Measurements from ENCODE around the gene ARHGEF6.
"Not testable (repeated sequence)": the region's sequence is repeated elsewhere in the genome, so short reads cannot be mapped to it uniquely, and the experiment has no call there.

The ARHGEF6 gene

GRCh38 chrX:136810493-136810892, 29.8 kb upstream of the ARHGEF6 start:
- H3K36me3 ChIP-seq (ENCODE audit: control insufficient read depth in 4 of 4, insufficient read depth in 4 of 4, low read length in 3 of 4), result no peaks in the 10 kb centered on the region
- H3K9me3 ChIP-seq (ENCODE audit: control extremely low read depth in 1 of 5, control insufficient read depth in 4 of 5, insufficient read depth in 2 of 5, low read depth in 1 of 5, low read length in 4 of 5), result no peaks in the 10 kb centered on the region
- peaks cover 0 to 14% (median 0%) of the 10 kb centered on the region in 4 experiments for H3K4me1 ChIP-seq (ENCODE audit: control extremely low read depth in 1 of 4, control insufficient read depth in 4 of 4, insufficient read depth in 4 of 4, low read length in 3 of 4)
- no peak overlapping the region for H3K27ac ChIP-seq (ENCODE audit: insufficient read depth in 1 of 2, low read depth in 1 of 2, low read length in 2 of 2, poor library complexity in 1 of 2, severe bottlenecking in 2 of 2)
- H3K27me3 ChIP-seq (replicated peaks in 2 of 5; ENCODE audit: control insufficient read depth in 4 of 5, insufficient read depth in 5 of 5, low read length in 4 of 5), result no peaks in the 10 kb centered on the region
- no CpG with 5 or more reads among the region's 3 CpGs for WGBS (ENCODE audit: insufficient coverage)
- H3K4me3 ChIP-seq (ENCODE audit: control insufficient read depth in 1 of 7, extremely low read depth in 1 of 7, insufficient read depth in 4 of 7, low read depth in 2 of 7, low read length in 6 of 7), result no peak overlapping the region
- POLR2A ChIA-PET, result no interaction called here
- CTCF ChIA-PET, result interaction anchor here (1.0 to 1.1 kb wide), 2 partner anchors 11 to 25 kb away, joined by 4 to 5 read pairs; no protein-coding TSS in a partner anchor
- DNase-seq, result peak; percentile 3 to 42 (median 28)

GRCh38 chrX:136806891-136807410, 26.2 kb upstream of the ARHGEF6 start:
- DNase-seq, result no peak
- Histone ChIP-seq H3K27ac (ENCODE audit: insufficient read depth in 1 of 2, low read depth in 1 of 2, low read length in 2 of 2, poor library complexity in 1 of 2, severe bottlenecking in 2 of 2) (no peak overlapping the region), H3K27me3 (replicated peaks in 2 of 5; ENCODE audit: control insufficient read depth in 4 of 5, insufficient read depth in 5 of 5, low read length in 4 of 5) (no peaks in the 10 kb centered on the region), H3K9me3 (ENCODE audit: control extremely low read depth in 1 of 5, control insufficient read depth in 4 of 5, insufficient read depth in 2 of 5, low read depth in 1 of 5, low read length in 4 of 5) (no peaks in the 10 kb centered on the region), H3K4me1 (ENCODE audit: control extremely low read depth in 1 of 4, control insufficient read depth in 4 of 4, insufficient read depth in 4 of 4, low read length in 3 of 4) (peaks cover 0 to 11% (median 0%) of the 10 kb centered on the region in 4 experiments), H3K36me3 (ENCODE audit: control insufficient read depth in 4 of 4, insufficient read depth in 4 of 4, low read length in 3 of 4) (no peaks in the 10 kb centered on the region), H3K4me3 (ENCODE audit: control insufficient read depth in 1 of 7, extremely low read depth in 1 of 7, insufficient read depth in 4 of 7, low read depth in 2 of 7, low read length in 6 of 7) (no peak overlapping the region)
- ChIA-PET POLR2A (no interaction called here), CTCF (no interaction called here)
- WGBS (ENCODE audit: insufficient coverage), result no CpG with 5 or more reads among the region's 1 CpG

GRCh38 chrX:136802515-136802914, 21.8 kb upstream of the ARHGEF6 start:
- 50% methylated on average over 1 of the region's 2 CpGs for WGBS (ENCODE audit: insufficient coverage)
- CTCF ChIA-PET, result no interaction called here
- POLR2A ChIA-PET, result no interaction called here

GRCh38 chrX:136797787-136798186, 17.1 kb upstream of the ARHGEF6 start:
- 30% methylated on average over 3 of the region's 3 CpGs for WGBS (ENCODE audit: insufficient coverage)

More at GRCh38 chrX:136802515-136802914, 21.8 kb upstream of the ARHGEF6 start:
- H3K36me3 ChIP-seq (ENCODE audit: control insufficient read depth in 4 of 4, insufficient read depth in 4 of 4, low read length in 3 of 4), result no peaks in the 10 kb centered on the region
- DNase-seq, result no peak
- H3K9me3 ChIP-seq (ENCODE audit: control extremely low read depth in 1 of 5, control insufficient read depth in 4 of 5, insufficient read depth in 2 of 5, low read depth in 1 of 5, low read length in 4 of 5), result no peaks in the 10 kb centered on the region
- H3K4me1 ChIP-seq (ENCODE audit: control extremely low read depth in 1 of 4, control insufficient read depth in 4 of 4, insufficient read depth in 4 of 4, low read length in 3 of 4), result peaks cover 3 to 10% (median 4%) of the 10 kb centered on the region in 4 experiments
- H3K27me3 ChIP-seq (replicated peaks in 2 of 5; ENCODE audit: control insufficient read depth in 4 of 5, insufficient read depth in 5 of 5, low read length in 4 of 5), result no peaks in the 10 kb centered on the region
- no peak overlapping the region for H3K27ac ChIP-seq (ENCODE audit: insufficient read depth in 1 of 2, low read depth in 1 of 2, low read length in 2 of 2, poor library complexity in 1 of 2, severe bottlenecking in 2 of 2)
- no peak overlapping the region for H3K4me3 ChIP-seq (ENCODE audit: control insufficient read depth in 1 of 7, extremely low read depth in 1 of 7, insufficient read depth in 4 of 7, low read depth in 2 of 7, low read length in 6 of 7)

GRCh38 chrX:136795132-136795531, 14.4 kb upstream of the ARHGEF6 start:
- CTCF ChIA-PET, result interaction anchor here (0.7 kb wide), 1 partner anchor 13 kb away, joined by 3 read pairs; no protein-coding TSS in a partner anchor

More at GRCh38 chrX:136797787-136798186, 17.1 kb upstream of the ARHGEF6 start:
- DNase-seq, result no peak
- Histone ChIP-seq H3K36me3 (ENCODE audit: control insufficient read depth in 4 of 4, insufficient read depth in 4 of 4, low read length in 3 of 4) (no peaks in the 10 kb centered on the region), H3K9me3 (ENCODE audit: control extremely low read depth in 1 of 5, control insufficient read depth in 4 of 5, insufficient read depth in 2 of 5, low read depth in 1 of 5, low read length in 4 of 5) (peaks cover 0 to 2% (median 0%) of the 10 kb centered on the region in 5 experiments), H3K4me3 (ENCODE audit: control insufficient read depth in 1 of 7, extremely low read depth in 1 of 7, insufficient read depth in 4 of 7, low read depth in 2 of 7, low read length in 6 of 7) (no peak overlapping the region), H3K27ac (ENCODE audit: insufficient read depth in 1 of 2, low read depth in 1 of 2, low read length in 2 of 2, poor library complexity in 1 of 2, severe bottlenecking in 2 of 2) (no peak overlapping the region), H3K27me3 (replicated peaks in 2 of 5; ENCODE audit: control insufficient read depth in 4 of 5, insufficient read depth in 5 of 5, low read length in 4 of 5) (no peaks in the 10 kb centered on the region), H3K4me1 (ENCODE audit: control extremely low read depth in 1 of 4, control insufficient read depth in 4 of 4, insufficient read depth in 4 of 4, low read length in 3 of 4) (peaks cover 3 to 10% (median 4%) of the 10 kb centered on the region in 4 experiments)
- POLR2A ChIA-PET, result no interaction called here
- CTCF ChIA-PET, result no interaction called here

GRCh38 chrX:136794660-136795059, 13.9 kb upstream of the ARHGEF6 start:
- POLR2A ChIA-PET; H3K4me1 ChIP-seq (ENCODE audit: control extremely low read depth in 1 of 4, control insufficient read depth in 4 of 4, insufficient read depth in 4 of 4, low read length in 3 of 4); H3K27me3 ChIP-seq (replicated peaks in 2 of 5; ENCODE audit: control insufficient read depth in 4 of 5, insufficient read depth in 5 of 5, low read length in 4 of 5); H3K4me3 ChIP-seq (ENCODE audit: control insufficient read depth in 1 of 7, extremely low read depth in 1 of 7, insufficient read depth in 4 of 7, low read depth in 2 of 7, low read length in 6 of 7); H3K9me3 ChIP-seq (ENCODE audit: control extremely low read depth in 1 of 5, control insufficient read depth in 4 of 5, insufficient read depth in 2 of 5, low read depth in 1 of 5, low read length in 4 of 5); DNase-seq; H3K27ac ChIP-seq (ENCODE audit: insufficient read depth in 1 of 2, low read depth in 1 of 2, low read length in 2 of 2, poor library complexity in 1 of 2, severe bottlenecking in 2 of 2); H3K36me3 ChIP-seq (ENCODE audit: control insufficient read depth in 4 of 4, insufficient read depth in 4 of 4, low read length in 3 of 4): not testable (repeated sequence)
- WGBS (ENCODE audit: insufficient coverage), result no CpG with 5 or more reads among the region's 3 CpGs
- CTCF ChIA-PET, result interaction anchor here (0.7 kb wide), 1 partner anchor 13 kb away, joined by 3 read pairs; no protein-coding TSS in a partner anchor

More at GRCh38 chrX:136795132-136795531, 14.4 kb upstream of the ARHGEF6 start:
- WGBS (ENCODE audit: insufficient coverage), result no CpG with 5 or more reads among the region's 1 CpG
- H3K4me3 ChIP-seq (ENCODE audit: control insufficient read depth in 1 of 7, extremely low read depth in 1 of 7, insufficient read depth in 4 of 7, low read depth in 2 of 7, low read length in 6 of 7); H3K9me3 ChIP-seq (ENCODE audit: control extremely low read depth in 1 of 5, control insufficient read depth in 4 of 5, insufficient read depth in 2 of 5, low read depth in 1 of 5, low read length in 4 of 5); DNase-seq; H3K36me3 ChIP-seq (ENCODE audit: control insufficient read depth in 4 of 4, insufficient read depth in 4 of 4, low read length in 3 of 4); H3K27ac ChIP-seq (ENCODE audit: insufficient read depth in 1 of 2, low read depth in 1 of 2, low read length in 2 of 2, poor library complexity in 1 of 2, severe bottlenecking in 2 of 2); POLR2A ChIA-PET; H3K27me3 ChIP-seq (replicated peaks in 2 of 5; ENCODE audit: control insufficient read depth in 4 of 5, insufficient read depth in 5 of 5, low read length in 4 of 5); H3K4me1 ChIP-seq (ENCODE audit: control extremely low read depth in 1 of 4, control insufficient read depth in 4 of 4, insufficient read depth in 4 of 4, low read length in 3 of 4): not testable (repeated sequence)

- H3K36me3 ChIP-seq (ENCODE audit: control insufficient read depth in 4 of 4, insufficient read depth in 4 of 4, low read length in 3 of 4), result no peaks in the 10 kb centered on the region
- peaks cover 3 to 10% (median 4%) of the 10 kb centered on the region in 4 experiments for H3K4me1 ChIP-seq (ENCODE audit: control extremely low read depth in 1 of 4, control insufficient read depth in 4 of 4, insufficient read depth in 4 of 4, low read length in 3 of 4)
- H3K4me3 ChIP-seq (ENCODE audit: control insufficient read depth in 1 of 7, extremely low read depth in 1 of 7, insufficient read depth in 4 of 7, low read depth in 2 of 7, low read length in 6 of 7), result no peak overlapping the region
- no peak overlapping the region for H3K27ac ChIP-seq (ENCODE audit: insufficient read depth in 1 of 2, low read depth in 1 of 2, low read length in 2 of 2, poor library complexity in 1 of 2, severe bottlenecking in 2 of 2)
- H3K27me3 ChIP-seq (replicated peaks in 2 of 5; ENCODE audit: control insufficient read depth in 4 of 5, insufficient read depth in 5 of 5, low read length in 4 of 5), result no peaks in the 10 kb centered on the region
- H3K9me3 ChIP-seq (ENCODE audit: control extremely low read depth in 1 of 5, control insufficient read depth in 4 of 5, insufficient read depth in 2 of 5, low read depth in 1 of 5, low read length in 4 of 5), result peaks cover 0 to 2% (median 0%) of the 10 kb centered on the region in 5 experiments
- WGBS (ENCODE audit: insufficient coverage), result 50% methylated on average over 1 of the region's 1 CpG
- no peak for DNase-seq
- CTCF ChIA-PET, result no interaction called here
- POLR2A ChIA-PET, result no interaction called here
Measured at GRCh38 chrX:136794080-136794479, 13.3 kb upstream of the ARHGEF6 start.

Measured in common myeloid progenitor, CD34-positive (primary cell).